ENCODE results near the gene GGT6. TPM values are rescaled to one million over a fixed set of nuclear protein-coding genes. Genes with fewer than 3 reads are reported as not detected.
A peak's percentile ranks its signal among the peaks of the same experiment; 100 is the strongest.
"Not testable (repeated sequence)": the region's sequence is repeated elsewhere in the genome, so short reads cannot be mapped to it uniquely, and the experiment has no call there.

GGT6 gene
- polyA plus RNA-seq, 2 of the 4 experiments (the other 2 are of a cell fraction): not detected

DNA sequence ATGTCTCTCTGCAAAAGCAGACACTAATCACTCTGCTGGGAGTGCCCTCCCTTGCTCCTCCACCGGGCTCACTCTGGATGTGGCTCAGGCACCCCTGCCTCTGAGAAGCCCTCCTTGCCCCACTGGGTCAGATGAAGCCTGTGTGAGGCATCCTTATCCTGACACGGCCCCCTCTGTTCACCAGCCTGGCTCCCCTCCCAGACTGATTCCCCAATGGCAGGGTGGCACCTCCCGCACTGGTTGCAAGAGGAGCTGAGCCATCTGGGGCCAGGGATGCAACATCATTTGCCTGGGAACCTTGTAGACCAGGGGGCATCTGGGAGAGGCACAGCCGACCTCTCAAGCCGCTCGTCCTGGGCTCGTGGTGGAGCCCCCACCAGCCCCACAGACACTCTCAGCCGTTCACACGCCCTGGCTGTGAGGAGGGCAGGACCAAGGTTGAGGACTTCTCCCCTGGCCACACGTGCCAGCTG, 30.6 kb upstream of the GGT6 start:
- DNase-seq (ENCODE audit: low read depth in 1 of 2, low spot score in 1 of 2) (no peak), FAIRE-seq (no peak), ATAC-seq (peak in 1 of 2 experiments; percentile 5; a peak in 3 of 6 replicates)
- WGBS (ENCODE audit: missing lambda C conversion rate): 29% methylated on average over 9 of the region's 10 CpGs
- H3K4me3 ChIP-seq: no peak overlapping the region
- no peak overlapping the region for H3K27ac ChIP-seq
- peaks cover 5% of the 10 kb centered on the region; the same call in 2 of the 3 replicates for H3K4me1 ChIP-seq
- H3K9me3 ChIP-seq: no peaks in the 10 kb centered on the region
- TF ChIP-seq NFE2L2 (conservative IDR thresholded peaks at IDR 0.05; ENCODE audit: low read length) (no peak), HOXA7 (CRISPR knock-in tag; IDR thresholded peaks at IDR 0.05) (no peak), GATA3 (IDR thresholded peaks at IDR 0.05; ENCODE audit: borderline replicate concordance) (no peak), USF2 (IDR thresholded peaks at IDR 0.05) (no peak), FOSL2 (IDR thresholded peaks at IDR 0.05) (no peak), FOSL2 (CRISPR knock-in tag; IDR thresholded peaks at IDR 0.05) (no peak), NR3C1 (IDR thresholded peaks at IDR 0.05) (no peak)
- ChIA-PET CTCF (interaction anchor here (1.0 to 18.8 kb wide), 4 partner anchors 14 to 35 kb away, joined by 3 to 186 read pairs (median 4); no protein-coding TSS in a partner anchor), POLR2A (no interaction called here)
- H3K4me2 ChIP-seq: no peak overlapping the region

DNA sequence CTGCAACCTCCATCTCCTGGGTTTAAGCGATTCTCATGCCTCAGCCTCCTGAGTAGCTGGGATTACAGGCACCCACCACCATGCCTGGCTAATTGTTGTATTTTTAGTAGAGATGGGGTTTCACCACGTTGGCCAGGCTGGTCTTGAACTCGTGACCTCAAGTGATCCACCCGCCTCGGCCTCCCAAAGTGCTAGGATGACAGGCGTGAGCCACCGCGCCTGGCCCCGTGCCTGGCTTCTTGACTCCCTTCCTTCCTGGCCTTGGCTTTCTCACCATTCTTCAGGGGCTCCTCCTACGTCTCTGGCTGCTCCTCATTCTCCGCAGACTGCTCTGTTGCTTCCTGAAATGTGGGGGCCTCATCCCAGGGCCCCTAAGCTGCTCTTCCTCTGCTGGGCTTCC, 29.7 kb upstream of the GGT6 start:
- POLR2A ChIA-PET: interaction anchor here (0.5 kb wide), 1 partner anchor 136 kb away, joined by 5 read pairs; no protein-coding TSS in a partner anchor
- H3K9me3 ChIP-seq; H3K4me2 ChIP-seq; FAIRE-seq; H3K27ac ChIP-seq; ATAC-seq; H3K4me1 ChIP-seq; DNase-seq (ENCODE audit: low read depth in 1 of 2, low spot score in 1 of 2); H3K4me3 ChIP-seq: not testable (repeated sequence)
- 54% methylated on average over 11 of the region's 11 CpGs for WGBS (ENCODE audit: missing lambda C conversion rate)
- CTCF ChIA-PET: interaction anchor here (1.0 to 18.8 kb wide), 3 partner anchors 12 to 35 kb away, joined by 4 to 186 read pairs (median 5); no protein-coding TSS in a partner anchor

DNA sequence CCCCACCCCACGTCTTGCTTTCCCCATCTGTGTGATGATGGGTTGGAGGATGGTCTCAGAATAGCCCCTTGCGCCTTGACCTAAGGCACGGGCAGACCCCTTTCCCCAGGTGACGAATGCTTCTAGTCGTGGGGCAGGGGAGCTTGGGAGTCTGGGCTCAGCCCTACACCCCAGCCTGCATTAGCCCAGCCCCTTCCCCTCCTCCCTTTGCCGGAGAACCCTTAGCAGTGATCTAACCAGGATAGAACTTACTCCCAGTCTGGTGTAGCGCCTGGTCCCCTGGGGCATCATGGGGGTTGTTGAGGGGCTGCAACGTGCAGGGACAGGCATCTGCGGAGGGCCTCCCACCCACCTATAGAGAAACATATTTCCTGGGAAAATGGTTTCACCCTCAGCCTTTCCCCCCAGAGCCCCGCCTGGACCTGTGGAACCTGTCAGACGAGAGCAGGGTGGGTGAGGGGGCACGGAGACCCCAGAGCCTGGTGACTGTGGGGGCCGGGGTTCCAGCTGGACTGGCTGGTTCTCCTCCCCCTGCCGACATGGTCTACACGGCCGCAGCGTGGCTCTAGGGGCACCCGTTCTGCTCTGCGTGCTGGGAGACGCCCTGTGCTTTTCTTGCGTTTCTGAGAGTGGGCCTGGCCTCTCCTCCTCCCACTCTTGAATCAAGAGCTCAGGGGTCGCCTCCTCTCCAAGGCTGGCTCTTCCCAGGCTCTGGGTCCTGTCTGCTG, 28.7 kb upstream of the GGT6 start:
- FAIRE-seq: no peak

GRCh38 chr17:4588391-4588790, 28.0 kb upstream of the GGT6 start:
- 75% methylated on average over 11 of the region's 11 CpGs for WGBS (ENCODE audit: missing lambda C conversion rate)
- no peak overlapping the region for H3K4me2 ChIP-seq
- ChIA-PET POLR2A (no interaction called here), CTCF (interaction anchor here (1.0 to 18.8 kb wide), 6 partner anchors 9 to 200 kb away, joined by 3 to 186 read pairs (median 8); no protein-coding TSS in a partner anchor)
- FAIRE-seq (no peak), DNase-seq (ENCODE audit: low read depth in 1 of 2, low spot score in 1 of 2) (no peak), ATAC-seq (no peak)
- H3K4me1 ChIP-seq: peaks cover 12% of the 10 kb centered on the region; the same call in 2 of the 3 replicates
- H3K9me3 ChIP-seq: no peaks in the 10 kb centered on the region
- H3K4me3 ChIP-seq: no peak overlapping the region
- H3K27ac ChIP-seq: no peak overlapping the region
- TF ChIP-seq POLR2AphosphoS2 (conservative IDR thresholded peaks at IDR 0.05; ENCODE audit: low read length): no peak
- no peak for TF ChIP-seq CBX8 (IDR thresholded peaks at IDR 0.05)
- TF ChIP-seq KDM5A (IDR thresholded peaks at IDR 0.05): no peak
- no peak for TF ChIP-seq USF2 (IDR thresholded peaks at IDR 0.05)
- TF ChIP-seq E2F6 (IDR thresholded peaks at IDR 0.05; ENCODE audit: borderline replicate concordance, low read depth): no peak
- no peak for TF ChIP-seq MYC (IDR thresholded peaks at IDR 0.05; ENCODE audit: borderline replicate concordance, low read length)
- no peak for TF ChIP-seq TFCP2L1 (CRISPR knock-in tag; IDR thresholded peaks at IDR 0.05)

More for the DNA sequence above, 28.7 kb upstream of the GGT6 start:
- no peak overlapping the region for H3K4me3 ChIP-seq
- no peaks in the 10 kb centered on the region for H3K9me3 ChIP-seq
- no peak overlapping the region for H3K27ac ChIP-seq
- ChIA-PET POLR2A (no interaction called here), CTCF (interaction anchor here (0.5 to 18.8 kb wide), 5 partner anchors 12 to 89 kb away, joined by 3 to 186 read pairs (median 4); no protein-coding TSS in a partner anchor)
- 39% methylated on average over 17 of the region's 22 CpGs for WGBS (ENCODE audit: missing lambda C conversion rate)
- no peak overlapping the region for H3K4me2 ChIP-seq
- no peak for TF ChIP-seq JUNB (IDR thresholded peaks at IDR 0.05)
- TF ChIP-seq, protein P1, sequence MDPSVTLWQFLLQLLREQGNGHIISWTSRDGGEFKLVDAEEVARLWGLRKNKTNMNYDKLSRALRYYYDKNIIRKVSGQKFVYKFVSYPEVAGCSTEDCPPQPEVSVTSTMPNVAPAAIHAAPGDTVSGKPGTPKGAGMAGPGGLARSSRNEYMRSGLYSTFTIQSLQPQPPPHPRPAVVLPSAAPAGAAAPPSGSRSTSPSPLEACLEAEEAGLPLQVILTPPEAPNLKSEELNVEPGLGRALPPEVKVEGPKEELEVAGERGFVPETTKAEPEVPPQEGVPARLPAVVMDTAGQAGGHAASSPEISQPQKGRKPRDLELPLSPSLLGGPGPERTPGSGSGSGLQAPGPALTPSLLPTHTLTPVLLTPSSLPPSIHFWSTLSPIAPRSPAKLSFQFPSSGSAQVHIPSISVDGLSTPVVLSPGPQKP (IDR thresholded peaks at IDR 0.05; ENCODE audit: low read depth, low read length): no peak
- TF ChIP-seq PHF8 (IDR thresholded peaks at IDR 0.05; ENCODE audit: borderline replicate concordance, low read depth): no peak
- no peak for TF ChIP-seq HOXB13 (CRISPR knock-in tag; IDR thresholded peaks at IDR 0.05; ENCODE audit: low read depth)
- TF ChIP-seq EP300 (IDR thresholded peaks at IDR 0.05): no peak
- TF ChIP-seq NR3C1 (IDR thresholded peaks at IDR 0.05): no peak
- TF ChIP-seq HEYL (CRISPR knock-in tag; IDR thresholded peaks at IDR 0.05): no peak
- no peak for TF ChIP-seq CHD2 (IDR thresholded peaks at IDR 0.05; ENCODE audit: low read length, partially characterized antibody)
- TF ChIP-seq SMC3 (IDR thresholded peaks at IDR 0.05): no peak
- no peak for TF ChIP-seq EHF (CRISPR knock-in tag; IDR thresholded peaks at IDR 0.05)
- no peak for TF ChIP-seq CBX8 (IDR thresholded peaks at IDR 0.05)
- no peak for TF ChIP-seq FOSL2 (IDR thresholded peaks at IDR 0.05)
- TF ChIP-seq FOSL2 (CRISPR knock-in tag; IDR thresholded peaks at IDR 0.05): no peak
- no peak for TF ChIP-seq FOSB (CRISPR knock-in tag; IDR thresholded peaks at IDR 0.05)
- no peak for TF ChIP-seq FOXS1 (CRISPR knock-in tag; IDR thresholded peaks at IDR 0.05)
- no peak for TF ChIP-seq RCOR1 (IDR thresholded peaks at IDR 0.05; ENCODE audit: low read depth, low read length)
- TF ChIP-seq CBX2 (IDR thresholded peaks at IDR 0.05; ENCODE audit: borderline replicate concordance, low read depth): no peak
- TF ChIP-seq MYC (IDR thresholded peaks at IDR 0.05; ENCODE audit: borderline replicate concordance, low read length): no peak
- H3K4me1 ChIP-seq: peaks cover 9% of the 10 kb centered on the region; the same call in 2 of the 3 replicates
- ATAC-seq (no peak), DNase-seq (ENCODE audit: low read depth in 1 of 2, low spot score in 1 of 2) (no peak)
